Type B pancreatic cell (in vitro differentiated cells): ENCODE data around the gene TEKTIP1. TPM values are rescaled to one million over a fixed set of nuclear protein-coding genes. Genes with fewer than 3 reads are reported as not detected.
A peak's percentile ranks its signal among the peaks of the same experiment; 100 is the strongest.
"Not testable (repeated sequence)": the region's sequence is repeated elsewhere in the genome, so short reads cannot be mapped to it uniquely, and the experiment has no call there.

ENCODE experiments used
- DNase-seq: peaks from one replicate; pipeline ENCODE4 v3.0.0; 2021; ENCODE audit warnings: mixed read lengths; ENCODE audit not compliant: unreplicated experiment; ENCODE audit errors: extremely low spot score
- H3K27ac Mint-ChIP-seq: 2 replicates; pipeline ENCODE4 v1.8.0; 2021; ENCODE audit warnings: mild to moderate bottlenecking, mixed read lengths
- H3K27me3 Mint-ChIP-seq: 2 replicates; pipeline ENCODE4 v1.8.0; 2021; ENCODE audit warnings: mixed read lengths
- H3K36me3 Mint-ChIP-seq: 2 replicates; pipeline ENCODE4 v1.8.0; 2021; ENCODE audit warnings: mixed read lengths
- H3K4me1 Mint-ChIP-seq: one replicate; pipeline ENCODE4 v1.8.0; 2021; ENCODE audit warnings: mixed read lengths; ENCODE audit not compliant: unreplicated experiment
- H3K4me3 Mint-ChIP-seq: 2 replicates; pipeline ENCODE4 v1.8.0; 2021; ENCODE audit warnings: mild to moderate bottlenecking, mixed read lengths
- H3K9me3 Mint-ChIP-seq: 2 replicates; pipeline ENCODE4 v1.8.0; 2021; ENCODE audit warnings: mixed read lengths
- total RNA-seq: library from RNA; stranded (reverse); gene quantifications from 2 replicates; pipeline ENCODE4 v1.2.1, GENCODE V29; 2021; ENCODE audit warnings: low replicate concordance
- TF ChIP-seq, protein P1 (sequence below): fragments of 200-600 bp; sonication (generic); conservative IDR thresholded peaks from 2 replicates; pipeline ENCODE4 v1.5.0; 2021; ENCODE audit warnings: antibody characterized with exemption, mild to moderate bottlenecking

The TEKTIP1 gene
- total RNA-seq, 1 donor from 2014 or later, result 3.4 TPM

GRCh38 chr19:3506384-3507340 is 32.3 kb upstream of the TEKTIP1 start:
- no peaks in the 10 kb centered on the region for H3K27me3 Mint-ChIP-seq
- peak overlapping the region; percentile 95 for H3K4me3 Mint-ChIP-seq
- H3K27ac Mint-ChIP-seq, result peak overlapping the region; percentile 93
- DNase-seq, result no peak
- peaks cover 3% of the 10 kb centered on the region for H3K36me3 Mint-ChIP-seq
- peaks cover 18% of the 10 kb centered on the region for H3K4me1 Mint-ChIP-seq
- no peaks in the 10 kb centered on the region for H3K9me3 Mint-ChIP-seq
- TF ChIP-seq, protein P1, sequence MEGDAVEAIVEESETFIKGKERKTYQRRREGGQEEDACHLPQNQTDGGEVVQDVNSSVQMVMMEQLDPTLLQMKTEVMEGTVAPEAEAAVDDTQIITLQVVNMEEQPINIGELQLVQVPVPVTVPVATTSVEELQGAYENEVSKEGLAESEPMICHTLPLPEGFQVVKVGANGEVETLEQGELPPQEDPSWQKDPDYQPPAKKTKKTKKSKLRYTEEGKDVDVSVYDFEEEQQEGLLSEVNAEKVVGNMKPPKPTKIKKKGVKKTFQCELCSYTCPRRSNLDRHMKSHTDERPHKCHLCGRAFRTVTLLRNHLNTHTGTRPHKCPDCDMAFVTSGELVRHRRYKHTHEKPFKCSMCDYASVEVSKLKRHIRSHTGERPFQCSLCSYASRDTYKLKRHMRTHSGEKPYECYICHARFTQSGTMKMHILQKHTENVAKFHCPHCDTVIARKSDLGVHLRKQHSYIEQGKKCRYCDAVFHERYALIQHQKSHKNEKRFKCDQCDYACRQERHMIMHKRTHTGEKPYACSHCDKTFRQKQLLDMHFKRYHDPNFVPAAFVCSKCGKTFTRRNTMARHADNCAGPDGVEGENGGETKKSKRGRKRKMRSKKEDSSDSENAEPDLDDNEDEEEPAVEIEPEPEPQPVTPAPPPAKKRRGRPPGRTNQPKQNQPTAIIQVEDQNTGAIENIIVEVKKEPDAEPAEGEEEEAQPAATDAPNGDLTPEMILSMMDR, result no peak

DNA sequence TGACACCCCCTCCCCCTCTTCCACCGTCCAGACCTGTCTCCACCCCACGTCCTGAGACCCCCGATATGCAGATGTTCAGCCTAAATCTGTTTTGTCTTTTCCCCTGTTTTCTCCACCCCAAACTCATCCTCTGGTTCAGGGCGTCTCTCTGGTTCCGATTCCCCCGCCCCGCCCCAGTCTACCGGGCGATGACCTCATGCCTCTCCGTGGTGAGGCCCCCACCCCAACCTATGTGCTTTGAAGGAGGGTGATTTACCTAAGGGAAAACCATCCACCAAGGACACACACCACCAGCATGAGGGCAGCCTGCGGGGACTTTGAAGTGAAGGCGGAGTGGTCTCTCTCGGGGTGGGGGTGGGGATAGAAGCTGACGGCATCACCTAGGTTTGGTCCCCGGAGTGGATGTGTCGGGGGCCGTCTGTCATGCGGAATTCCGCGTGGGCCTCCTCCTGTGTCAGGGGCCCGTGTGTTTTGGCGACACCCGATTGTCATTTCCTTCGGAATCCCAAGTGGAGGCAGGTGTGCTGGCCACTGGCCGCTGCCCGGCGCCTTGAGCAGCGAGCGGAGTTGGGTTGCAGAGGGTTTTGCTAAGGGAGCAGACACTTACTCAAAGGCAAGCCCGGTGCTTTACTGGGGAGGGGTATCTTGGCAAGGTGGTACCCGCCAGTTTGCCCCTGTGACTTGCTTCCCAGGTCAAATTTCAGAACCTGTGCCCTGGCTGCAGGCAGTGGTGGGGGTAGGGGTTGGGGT is 31.4 kb upstream of the TEKTIP1 start:
- Mint-ChIP-seq H3K9me3 (no peaks in the 10 kb centered on the region), H3K27ac (peak overlapping the region; percentile 93), H3K4me1 (peaks cover 18% of the 10 kb centered on the region), H3K36me3 (peaks cover 3% of the 10 kb centered on the region), H3K4me3 (peak overlapping the region; percentile 95), H3K27me3 (no peaks in the 10 kb centered on the region)
- TF ChIP-seq, protein P1, result no peak
- no peak for DNase-seq

DNA sequence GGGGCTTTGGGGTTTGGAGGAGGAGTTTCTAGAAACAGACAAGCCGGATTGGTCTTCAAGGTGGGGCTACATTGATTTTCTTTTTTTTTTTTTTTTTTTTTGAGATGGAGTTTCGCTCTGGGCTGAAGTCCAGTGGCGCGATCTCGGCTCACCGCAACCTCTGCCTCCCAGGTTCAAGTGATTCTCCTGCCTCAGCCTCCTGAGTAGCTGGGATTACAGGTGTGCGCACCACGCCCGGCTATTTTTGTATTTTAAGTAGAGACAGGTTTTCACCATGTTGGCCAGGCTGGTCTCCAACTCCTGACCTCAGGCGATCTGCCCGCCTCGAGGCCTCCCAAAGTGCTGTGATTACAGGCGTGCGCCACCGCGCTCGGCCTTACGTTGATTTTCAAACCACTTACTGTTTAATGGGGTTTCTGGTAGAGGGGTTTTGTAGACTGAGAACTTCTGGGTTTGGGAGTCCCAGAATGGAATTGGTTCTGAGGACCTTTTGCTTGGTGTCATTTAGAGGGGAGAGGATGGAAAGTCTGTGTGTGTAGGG is 30.8 kb upstream of the TEKTIP1 start:
- peak overlapping the region; percentile 95 for H3K4me3 Mint-ChIP-seq
- H3K36me3 Mint-ChIP-seq, DNase-seq, H3K27me3 Mint-ChIP-seq, H3K9me3 Mint-ChIP-seq, H3K27ac Mint-ChIP-seq: not testable (repeated sequence)
- peaks cover 18% of the 10 kb centered on the region for H3K4me1 Mint-ChIP-seq

- Mint-ChIP-seq H3K27me3 (no peaks in the 10 kb centered on the region), H3K9me3 (no peaks in the 10 kb centered on the region), H3K4me1 (peaks cover 18% of the 10 kb centered on the region), H3K27ac (peak overlapping the region; percentile 73), H3K36me3 (peaks cover 3% of the 10 kb centered on the region), H3K4me3 (peak overlapping the region; percentile 95)
- TF ChIP-seq, protein P1, result no peak
- no peak for DNase-seq
These were observed 30.0 kb upstream of the TEKTIP1 start for GRCh38 chr19:3508771-3509535.

DNA sequence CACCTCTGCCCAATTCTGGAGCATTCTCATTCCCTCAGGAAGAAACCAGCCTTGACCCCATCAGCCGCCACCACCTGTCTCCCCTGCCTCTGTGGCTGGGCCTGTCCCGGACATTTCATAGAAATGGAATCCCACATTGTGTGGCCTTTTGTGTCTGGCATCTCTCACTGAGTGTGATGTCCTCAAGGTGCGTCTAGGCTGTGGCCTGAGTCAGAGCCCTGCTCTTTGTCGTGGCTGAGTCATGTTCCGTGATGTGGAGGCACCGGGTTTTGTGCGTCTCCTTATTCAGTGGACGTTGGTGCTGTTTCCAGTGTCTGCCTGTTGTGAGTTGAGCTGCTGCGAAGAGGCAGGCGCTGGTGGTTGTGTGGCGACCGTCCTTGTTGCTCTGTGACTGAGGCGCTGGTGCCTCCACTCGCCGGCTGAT is 29.4 kb upstream of the TEKTIP1 start:
- no peak for DNase-seq
- peaks cover 3% of the 10 kb centered on the region for H3K36me3 Mint-ChIP-seq
- no peaks in the 10 kb centered on the region for H3K9me3 Mint-ChIP-seq
- peaks cover 17% of the 10 kb centered on the region for H3K4me1 Mint-ChIP-seq
- TF ChIP-seq, protein P1, result no peak
- peak overlapping the region; percentile 73 for H3K27ac Mint-ChIP-seq
- no peaks in the 10 kb centered on the region for H3K27me3 Mint-ChIP-seq
- peak overlapping the region; percentile 79 for H3K4me3 Mint-ChIP-seq
